Cardiac fibroblast (primary cell): Measurements from ENCODE around the gene FARP2.

Experiments used
- DNase-seq, 2 donors: peaks; one replicate each; pipeline versions ENCODE4 v3.0.0 to v3.0.0-alpha.2; 2010; ENCODE audit warnings: low read depth in 2 of 2
- H3K4me3 ChIP-seq, 2 donors: replicated peaks in 1 of 2; 1 replicate in 1 of 2; 2 replicates in 1 of 2; pipeline ENCODE4 v1.5.1; 2011; ENCODE audit warnings: low read depth in 2 of 2, low read length in 2 of 2, mild to moderate bottlenecking in 2 of 2, moderate library complexity in 1 of 2
- CTCF ChIP-seq: IDR thresholded peaks from one replicate; pipeline ENCODE4 v1.5.1; 2011; ENCODE audit warnings: low read depth, mild to moderate bottlenecking, low read length, inconsistent platforms

FARP2 gene

DNA sequence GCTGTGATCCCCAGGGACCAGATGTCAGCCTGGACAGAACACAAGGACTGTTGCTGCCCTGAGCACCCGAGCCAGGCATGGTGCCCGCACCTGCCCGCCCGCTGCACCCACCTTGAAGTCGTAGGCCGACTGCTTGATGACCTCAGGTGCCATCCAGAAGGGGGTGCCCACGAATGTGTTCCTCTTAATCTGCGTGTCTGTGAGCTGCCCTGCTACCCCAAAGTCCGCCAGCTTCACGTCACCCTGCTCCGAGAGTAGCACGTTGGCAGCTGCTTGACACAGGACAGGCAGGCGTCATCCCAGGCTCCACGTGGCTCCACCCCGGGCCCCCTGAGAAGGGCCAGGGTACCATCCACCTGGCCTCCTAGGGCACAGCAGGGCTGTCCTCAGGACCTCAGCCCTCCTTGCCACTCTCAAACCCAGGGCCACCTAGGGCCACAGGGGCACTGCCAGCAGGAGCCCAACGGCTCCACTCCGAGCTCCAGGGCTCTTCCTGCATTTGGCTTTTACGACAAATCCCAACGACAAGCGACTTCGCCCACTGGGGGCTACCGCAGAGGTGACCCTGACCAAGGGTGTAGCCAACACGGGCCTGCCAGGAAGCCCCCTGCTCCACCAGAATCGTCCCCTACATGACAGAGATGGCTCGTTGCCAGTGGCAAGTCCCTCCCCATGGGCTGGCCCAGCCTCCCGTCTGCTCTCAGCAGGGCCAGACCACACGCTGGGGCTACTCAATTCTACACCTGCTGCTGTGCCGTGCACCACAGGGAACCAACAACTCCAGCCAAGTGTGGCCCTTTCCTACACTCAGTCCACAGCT lies 143.3 kb downstream of the FARP2 start:
- no peak overlapping the region for H3K4me3 ChIP-seq
- TF ChIP-seq CTCF = no peak
- DNase-seq = no peak

GRCh38 chr2:241500016-241500415 lies 143.9 kb downstream of the FARP2 start:
- no peak for TF ChIP-seq CTCF
- no peak overlapping the region for H3K4me3 ChIP-seq
- DNase-seq = no peak

GRCh38 chr2:241500431-241500975 lies 144.4 kb downstream of the FARP2 start:
- no peak for TF ChIP-seq CTCF
- H3K4me3 ChIP-seq = no peak overlapping the region
- DNase-seq = no peak

DNA sequence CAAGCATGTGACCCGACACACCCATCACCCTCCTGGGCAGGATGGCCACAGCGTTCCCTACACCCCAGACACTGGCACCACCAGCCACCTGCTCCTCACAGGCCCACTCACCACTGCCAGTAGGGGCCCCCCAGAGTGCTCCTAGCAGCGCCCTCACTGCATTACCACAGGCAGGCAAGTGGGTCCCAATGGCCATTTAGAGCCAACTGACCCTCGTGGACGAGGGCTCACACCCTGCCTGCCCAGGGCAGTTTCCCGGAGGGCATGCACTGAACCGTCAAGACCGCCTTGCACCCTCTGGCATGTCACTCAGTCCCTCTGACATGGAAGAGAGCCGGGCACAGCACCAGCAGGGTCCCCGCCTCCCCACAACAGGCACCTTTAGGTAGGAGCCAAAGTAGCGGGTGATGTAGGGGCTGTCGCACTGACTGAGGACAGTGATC lies 145.0 kb downstream of the FARP2 start:
- H3K4me3 ChIP-seq = no peak overlapping the region
- DNase-seq = no peak
- TF ChIP-seq CTCF = no peak

- TF ChIP-seq CTCF = no peak
- H3K4me3 ChIP-seq = no peak overlapping the region
- DNase-seq = no peak
Measured at GRCh38 chr2:241501551-241501950, 145.5 kb downstream of the FARP2 start.

DNA sequence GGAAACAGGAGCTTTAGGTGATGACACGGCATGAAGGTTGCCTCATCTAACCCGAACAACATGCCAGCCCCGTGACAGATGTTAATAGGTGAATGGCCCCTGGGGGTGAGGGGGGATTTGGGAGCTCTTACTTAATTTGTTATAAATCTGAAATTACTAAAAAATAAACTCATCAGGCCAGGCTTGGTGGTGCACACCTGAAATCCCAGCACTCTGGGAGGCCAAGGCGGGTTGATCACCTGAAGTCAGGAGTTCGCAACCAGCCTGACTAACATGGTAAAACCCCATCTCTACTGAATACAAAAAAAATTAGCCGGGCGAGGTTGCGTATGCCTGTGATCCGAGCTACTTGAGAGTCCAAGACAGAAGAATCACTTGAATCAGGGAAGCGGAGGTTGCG lies 146.2 kb downstream of the FARP2 start:
- no peak overlapping the region for H3K4me3 ChIP-seq
- DNase-seq = no peak

More for the DNA sequence above, 146.2 kb downstream of the FARP2 start:
- TF ChIP-seq CTCF = no peak
